Lower leg skin (tissue), 3 donors: ENCODE results near the gene ICA1.

Source experiments
- POLR2A ChIP-seq, 2 donors: fragments of 450-650 bp; IDR thresholded peaks; one replicate each; pipeline ENCODE4 v1.6.1; 2016 to 2017; ENCODE audit warnings: antibody characterized with exemption in 2 of 2, mild to moderate bottlenecking in 1 of 2, moderate library complexity in 1 of 2
- TF ChIP-seq, protein P1 (sequence below), 3 donors: fragments of 450-650 bp; IDR thresholded peaks; one replicate each; pipeline ENCODE4 v1.5.1; 2016; ENCODE audit warnings: antibody characterized with exemption in 3 of 3, mild to moderate bottlenecking in 3 of 3, moderate library complexity in 2 of 3

DNA sequence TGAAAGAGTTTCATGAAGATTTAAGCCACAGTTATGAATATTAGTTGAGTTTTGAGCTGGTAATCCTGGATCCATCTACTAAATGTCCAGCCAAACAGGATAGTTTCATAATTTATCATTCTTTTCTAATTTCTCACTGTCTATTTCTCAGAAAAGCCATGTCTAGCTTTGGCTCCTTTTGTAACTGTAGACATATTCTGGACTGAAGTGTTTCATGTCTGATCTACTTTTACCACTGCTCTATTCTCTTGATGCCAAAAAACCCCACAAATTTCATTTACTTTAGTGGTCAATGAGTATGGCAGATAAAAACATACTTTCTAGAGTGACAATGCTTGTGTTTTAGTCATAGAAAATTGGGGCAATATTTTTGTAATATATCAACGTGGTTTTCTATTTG lies 61.2 kb downstream of the ICA1 start:
- TF ChIP-seq, protein P1, sequence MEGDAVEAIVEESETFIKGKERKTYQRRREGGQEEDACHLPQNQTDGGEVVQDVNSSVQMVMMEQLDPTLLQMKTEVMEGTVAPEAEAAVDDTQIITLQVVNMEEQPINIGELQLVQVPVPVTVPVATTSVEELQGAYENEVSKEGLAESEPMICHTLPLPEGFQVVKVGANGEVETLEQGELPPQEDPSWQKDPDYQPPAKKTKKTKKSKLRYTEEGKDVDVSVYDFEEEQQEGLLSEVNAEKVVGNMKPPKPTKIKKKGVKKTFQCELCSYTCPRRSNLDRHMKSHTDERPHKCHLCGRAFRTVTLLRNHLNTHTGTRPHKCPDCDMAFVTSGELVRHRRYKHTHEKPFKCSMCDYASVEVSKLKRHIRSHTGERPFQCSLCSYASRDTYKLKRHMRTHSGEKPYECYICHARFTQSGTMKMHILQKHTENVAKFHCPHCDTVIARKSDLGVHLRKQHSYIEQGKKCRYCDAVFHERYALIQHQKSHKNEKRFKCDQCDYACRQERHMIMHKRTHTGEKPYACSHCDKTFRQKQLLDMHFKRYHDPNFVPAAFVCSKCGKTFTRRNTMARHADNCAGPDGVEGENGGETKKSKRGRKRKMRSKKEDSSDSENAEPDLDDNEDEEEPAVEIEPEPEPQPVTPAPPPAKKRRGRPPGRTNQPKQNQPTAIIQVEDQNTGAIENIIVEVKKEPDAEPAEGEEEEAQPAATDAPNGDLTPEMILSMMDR (IDR thresholded peaks at IDR 0.05), result no peak
- no peak for TF ChIP-seq POLR2A (IDR thresholded peaks at IDR 0.05)
